OCI-LY7 (cell line): ENCODE measurements around the gene TAP1.

Source experiments
- CTCF ChIP-seq: fragments of 200-600 bp; sonication (generic); conservative IDR thresholded peaks from 2 replicates; pipeline ENCODE4 v1.5.1; 2014; ENCODE audit warnings: mild to moderate bottlenecking, antibody characterized with exemption, low read length, moderate library complexity, mixed read lengths
- EZH2phosphoT487 ChIP-seq: fragments of 200-600 bp; sonication (generic); IDR thresholded peaks from 2 replicates; pipeline ENCODE4 v1.6.1; 2018; ENCODE audit warnings: low read depth, borderline replicate concordance, mild to moderate bottlenecking, mixed run types, antibody characterized with exemption, low read length, moderate library complexity, mixed read lengths

DNA sequence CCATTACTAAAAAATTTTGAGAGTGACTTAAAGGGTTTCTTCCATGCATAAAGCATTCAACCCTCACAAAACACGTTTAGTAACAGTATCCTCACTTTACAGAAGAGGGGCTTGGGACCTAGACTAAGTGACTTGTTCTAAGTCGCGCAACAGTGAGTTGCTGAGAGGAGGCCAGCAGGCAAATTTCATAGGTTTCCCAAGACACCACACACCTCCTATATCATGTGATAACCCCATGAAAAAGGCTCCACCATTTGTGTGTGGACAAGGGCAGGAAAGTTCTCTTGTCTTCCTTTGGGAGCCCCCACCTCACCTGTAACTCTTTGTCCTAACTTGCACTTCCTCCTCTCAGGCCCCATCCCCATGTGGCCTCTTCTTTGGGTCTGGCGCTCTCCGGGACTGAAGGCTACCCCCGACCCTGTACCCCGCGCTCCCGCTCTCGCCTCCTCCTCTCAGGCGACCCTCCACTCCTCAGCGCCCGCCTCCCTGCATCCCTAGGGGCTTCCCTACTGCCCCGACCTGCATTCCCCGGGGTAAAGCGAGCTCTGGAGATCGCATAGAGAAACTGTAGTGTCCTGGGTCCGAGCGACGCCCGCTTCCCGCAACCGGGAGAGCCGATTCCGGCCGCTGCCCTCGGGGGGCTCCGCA lies 10.0 kb downstream of the TAP1 start:
- TF ChIP-seq CTCF (no peak), EZH2phosphoT487 (no peak)
